ENCODE results near the gene CMTM7. TPM values are rescaled to one million over a fixed set of nuclear protein-coding genes. Genes with fewer than 3 reads are reported as not detected.
A peak's percentile ranks its signal among the peaks of the same experiment; 100 is the strongest.

CMTM7 gene
- total RNA-seq, 1 donor from 2014 or later = 95.5 TPM

DNA sequence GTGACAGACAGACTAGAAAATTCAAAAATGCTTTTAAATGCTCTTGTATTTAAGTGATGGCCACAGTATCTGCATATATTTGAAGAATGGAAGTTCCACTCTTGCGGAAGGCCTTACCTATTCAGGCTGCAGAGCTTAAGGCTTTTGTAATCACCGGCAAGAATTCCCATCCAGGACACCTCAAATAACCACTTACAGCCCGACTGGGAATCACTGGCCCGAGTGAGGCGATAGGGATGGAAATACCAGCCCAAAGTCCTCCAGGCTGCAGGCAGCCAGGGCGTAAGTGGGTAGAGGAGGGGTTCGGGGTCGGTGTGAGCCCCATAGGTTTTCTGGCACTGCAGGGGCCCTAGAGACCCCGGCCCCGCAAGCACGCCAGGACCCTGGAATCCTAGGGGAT is 9.5 kb downstream of the CMTM7 start:
- Mint-ChIP-seq H3K4me3 (ENCODE audit: unreplicated experiment) (peak overlapping the region; percentile 72), H3K27me3 (ENCODE audit: unreplicated experiment) (peaks cover 14% of the 10 kb centered on the region), H3K9me3 (ENCODE audit: unreplicated experiment) (peaks cover 14% of the 10 kb centered on the region), H3K4me1 (ENCODE audit: low read depth, unreplicated experiment) (peaks cover 40% of the 10 kb centered on the region), H3K27ac (ENCODE audit: unreplicated experiment) (peak overlapping the region; percentile 97), H3K36me3 (ENCODE audit: unreplicated experiment) (no peaks in the 10 kb centered on the region)
- TF ChIP-seq, protein P1, sequence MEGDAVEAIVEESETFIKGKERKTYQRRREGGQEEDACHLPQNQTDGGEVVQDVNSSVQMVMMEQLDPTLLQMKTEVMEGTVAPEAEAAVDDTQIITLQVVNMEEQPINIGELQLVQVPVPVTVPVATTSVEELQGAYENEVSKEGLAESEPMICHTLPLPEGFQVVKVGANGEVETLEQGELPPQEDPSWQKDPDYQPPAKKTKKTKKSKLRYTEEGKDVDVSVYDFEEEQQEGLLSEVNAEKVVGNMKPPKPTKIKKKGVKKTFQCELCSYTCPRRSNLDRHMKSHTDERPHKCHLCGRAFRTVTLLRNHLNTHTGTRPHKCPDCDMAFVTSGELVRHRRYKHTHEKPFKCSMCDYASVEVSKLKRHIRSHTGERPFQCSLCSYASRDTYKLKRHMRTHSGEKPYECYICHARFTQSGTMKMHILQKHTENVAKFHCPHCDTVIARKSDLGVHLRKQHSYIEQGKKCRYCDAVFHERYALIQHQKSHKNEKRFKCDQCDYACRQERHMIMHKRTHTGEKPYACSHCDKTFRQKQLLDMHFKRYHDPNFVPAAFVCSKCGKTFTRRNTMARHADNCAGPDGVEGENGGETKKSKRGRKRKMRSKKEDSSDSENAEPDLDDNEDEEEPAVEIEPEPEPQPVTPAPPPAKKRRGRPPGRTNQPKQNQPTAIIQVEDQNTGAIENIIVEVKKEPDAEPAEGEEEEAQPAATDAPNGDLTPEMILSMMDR (IDR thresholded peaks at IDR 0.05; ENCODE audit: partially characterized antibody, unreplicated experiment) = no peak
- DNase-seq = no peak

DNA sequence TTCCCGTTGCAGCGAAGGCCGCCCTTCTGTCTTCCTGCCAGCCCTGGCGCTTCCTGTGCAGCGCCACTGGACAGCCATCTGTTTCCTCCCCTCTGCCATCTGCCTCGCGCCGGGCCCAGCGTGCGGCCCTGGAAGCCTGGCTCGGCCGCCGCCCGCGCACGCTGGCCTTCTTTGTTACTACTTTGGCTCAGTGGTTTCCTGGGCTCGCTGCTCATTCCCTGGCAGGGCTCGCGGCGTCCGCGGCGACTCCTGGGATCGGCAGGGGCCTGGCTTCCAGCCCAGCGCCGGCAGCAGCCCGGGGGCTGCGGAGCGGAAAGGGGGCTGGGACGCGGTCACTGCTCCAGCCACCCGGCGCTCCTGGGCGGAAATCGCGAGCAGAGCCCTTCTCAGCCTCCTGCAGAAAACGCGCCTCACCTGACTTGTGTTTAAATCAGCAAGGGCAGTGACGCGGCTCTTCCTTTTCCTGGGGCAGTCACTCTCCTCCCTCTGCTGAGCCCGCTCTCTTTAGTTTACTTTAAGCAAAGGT is 10.0 kb downstream of the CMTM7 start:
- no peaks in the 10 kb centered on the region for H3K36me3 Mint-ChIP-seq (ENCODE audit: unreplicated experiment)
- peaks cover 14% of the 10 kb centered on the region for H3K9me3 Mint-ChIP-seq (ENCODE audit: unreplicated experiment)
- H3K4me3 Mint-ChIP-seq (ENCODE audit: unreplicated experiment) = peak overlapping the region; percentile 95
- H3K27ac Mint-ChIP-seq (ENCODE audit: unreplicated experiment) = peak overlapping the region; percentile 100
- H3K4me1 Mint-ChIP-seq (ENCODE audit: low read depth, unreplicated experiment) = peaks cover 42% of the 10 kb centered on the region
- peaks cover 14% of the 10 kb centered on the region for H3K27me3 Mint-ChIP-seq (ENCODE audit: unreplicated experiment)
- DNase-seq = peak; percentile 91
- TF ChIP-seq, protein P1 (IDR thresholded peaks at IDR 0.05; ENCODE audit: partially characterized antibody, unreplicated experiment) = no peak

DNA sequence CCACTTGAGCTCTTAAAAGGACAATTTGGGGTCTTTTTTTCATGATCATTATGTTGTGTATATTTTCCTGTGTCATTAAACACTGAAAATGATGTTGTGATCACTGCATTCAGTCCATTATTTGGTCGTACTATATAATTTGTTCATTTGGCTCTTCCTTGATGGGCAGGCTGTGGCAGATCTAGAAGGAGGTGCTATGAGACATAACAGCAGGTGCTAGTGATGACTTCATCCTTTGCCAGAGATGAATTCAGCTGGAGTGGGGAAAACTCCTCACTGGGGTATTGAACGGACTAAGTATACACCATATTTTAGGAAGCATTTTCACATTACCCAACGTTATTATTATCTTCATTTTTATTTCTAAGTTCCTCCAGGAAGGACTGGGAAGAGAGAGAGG is 12.0 kb downstream of the CMTM7 start:
- Mint-ChIP-seq H3K4me1 (ENCODE audit: low read depth, unreplicated experiment) (peaks cover 47% of the 10 kb centered on the region), H3K4me3 (ENCODE audit: unreplicated experiment) (peak overlapping the region; percentile 9)
- DNase-seq = no peak

DNA sequence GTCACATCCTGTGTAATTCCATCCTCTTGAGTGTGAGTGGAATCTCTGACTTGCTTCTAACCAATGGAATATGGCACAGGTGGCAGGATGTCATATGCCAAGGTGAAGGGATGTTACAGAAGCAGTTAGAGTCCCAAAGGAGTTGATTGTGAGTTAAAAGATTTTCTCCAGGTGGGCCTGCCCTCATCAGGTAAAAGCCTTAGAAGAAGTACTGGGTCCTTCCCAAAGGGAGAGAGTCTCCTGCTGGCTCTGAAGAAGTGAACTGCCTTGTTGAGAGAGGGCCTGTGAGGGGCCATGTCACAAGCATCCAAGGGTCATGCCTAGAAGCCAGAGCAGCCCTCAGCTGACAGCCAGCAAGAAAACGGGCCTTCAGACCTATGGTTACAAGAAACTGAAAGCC is 13.1 kb downstream of the CMTM7 start:
- Mint-ChIP-seq H3K4me1 (ENCODE audit: low read depth, unreplicated experiment) (peaks cover 43% of the 10 kb centered on the region), H3K27ac (ENCODE audit: unreplicated experiment) (peak overlapping the region; percentile 100)

More for the DNA sequence above, 12.0 kb downstream of the CMTM7 start:
- Mint-ChIP-seq H3K27me3 (ENCODE audit: unreplicated experiment) (peaks cover 14% of the 10 kb centered on the region), H3K9me3 (ENCODE audit: unreplicated experiment) (peaks cover 14% of the 10 kb centered on the region), H3K36me3 (ENCODE audit: unreplicated experiment) (no peaks in the 10 kb centered on the region), H3K27ac (ENCODE audit: unreplicated experiment) (peak overlapping the region; percentile 100)
- TF ChIP-seq, protein P1 (IDR thresholded peaks at IDR 0.05; ENCODE audit: partially characterized antibody, unreplicated experiment) = no peak

DNA sequence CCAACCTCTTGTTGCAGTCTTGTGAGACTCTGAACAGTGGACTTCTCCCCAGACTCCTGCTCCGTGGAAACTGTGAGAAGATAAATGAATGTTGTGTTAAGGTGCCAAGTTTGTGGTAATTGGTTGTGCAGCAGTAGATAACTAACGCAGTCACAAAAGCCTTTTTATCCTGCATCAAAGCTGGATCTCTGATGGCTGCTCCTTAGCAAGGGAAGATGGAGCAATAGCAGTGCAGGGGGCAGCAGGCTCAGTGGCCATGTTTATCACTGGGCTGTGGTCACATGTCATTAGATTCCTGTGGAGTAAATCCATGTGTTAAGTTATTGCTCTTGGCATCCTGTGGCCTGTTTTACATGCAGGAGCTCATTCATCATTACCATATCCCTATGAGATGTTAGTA is 13.5 kb downstream of the CMTM7 start:
- Mint-ChIP-seq H3K4me3 (ENCODE audit: unreplicated experiment) (no peak overlapping the region), H3K36me3 (ENCODE audit: unreplicated experiment) (no peaks in the 10 kb centered on the region), H3K4me1 (ENCODE audit: low read depth, unreplicated experiment) (peaks cover 46% of the 10 kb centered on the region), H3K27ac (ENCODE audit: unreplicated experiment) (peak overlapping the region; percentile 8), H3K27me3 (ENCODE audit: unreplicated experiment) (peaks cover 12% of the 10 kb centered on the region), H3K9me3 (ENCODE audit: unreplicated experiment) (peaks cover 13% of the 10 kb centered on the region)
- DNase-seq = no peak
- TF ChIP-seq, protein P1 (IDR thresholded peaks at IDR 0.05; ENCODE audit: partially characterized antibody, unreplicated experiment) = no peak

More for the DNA sequence above, 13.1 kb downstream of the CMTM7 start:
- TF ChIP-seq, protein P1 (IDR thresholded peaks at IDR 0.05; ENCODE audit: partially characterized antibody, unreplicated experiment) = no peak
- H3K9me3 Mint-ChIP-seq (ENCODE audit: unreplicated experiment) = peaks cover 10% of the 10 kb centered on the region
- no peaks in the 10 kb centered on the region for H3K36me3 Mint-ChIP-seq (ENCODE audit: unreplicated experiment)
- H3K4me3 Mint-ChIP-seq (ENCODE audit: unreplicated experiment) = no peak overlapping the region
- DNase-seq = no peak
- peaks cover 12% of the 10 kb centered on the region for H3K27me3 Mint-ChIP-seq (ENCODE audit: unreplicated experiment)
